DMS114 treated with DMSO at 0.1 percent for 48 hours (cell line): ENCODE results near the gene MTERF4.

ENCODE experiments used
- DNase-seq: peaks from one replicate; lab custom pipeline; 2025; ENCODE audit not compliant: unreplicated experiment; lab: John Stamatoyannopoulos, UW

Gene MTERF4

DNA sequence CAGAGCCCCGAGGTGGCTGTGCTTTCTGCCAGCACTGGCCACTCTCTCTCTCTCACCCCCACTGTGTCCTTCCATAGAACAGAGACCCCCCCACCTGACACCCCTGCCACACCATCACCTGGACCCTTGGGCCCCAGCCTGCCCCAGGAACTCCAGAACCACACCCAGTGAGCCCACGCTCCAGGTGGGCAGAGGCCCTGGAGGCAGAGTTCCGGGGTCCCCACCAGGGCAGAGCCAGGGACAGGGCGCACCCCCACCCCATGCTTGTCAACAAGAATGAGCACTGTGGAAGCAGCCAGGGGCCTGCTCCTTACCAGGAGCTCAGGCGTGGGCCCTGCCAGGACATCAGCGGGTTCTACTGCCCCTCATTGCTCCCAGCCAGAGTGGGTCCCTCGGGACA lies 32.6 kb upstream of the MTERF4 start:
- no peak for DNase-seq

DNA sequence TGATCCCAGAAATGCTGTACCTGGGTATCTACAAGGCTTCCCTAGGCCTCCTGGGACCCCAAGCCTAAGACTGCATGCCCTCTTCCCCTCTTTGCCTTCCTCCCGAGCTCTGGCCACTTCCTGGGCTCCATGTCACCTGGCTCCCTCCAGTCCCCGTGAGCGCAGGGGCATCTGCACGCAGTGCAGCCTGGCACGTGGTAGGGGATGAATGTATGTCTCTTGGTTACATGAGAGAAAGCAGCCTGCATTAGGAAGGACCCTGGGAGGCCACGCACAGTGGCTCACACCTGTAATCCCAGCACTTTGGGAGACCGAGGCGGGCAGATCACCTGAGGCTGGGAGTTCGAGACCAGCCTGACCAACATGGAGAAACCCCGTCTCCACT lies 31.3 kb upstream of the MTERF4 start:
- DNase-seq: no peak

DNA sequence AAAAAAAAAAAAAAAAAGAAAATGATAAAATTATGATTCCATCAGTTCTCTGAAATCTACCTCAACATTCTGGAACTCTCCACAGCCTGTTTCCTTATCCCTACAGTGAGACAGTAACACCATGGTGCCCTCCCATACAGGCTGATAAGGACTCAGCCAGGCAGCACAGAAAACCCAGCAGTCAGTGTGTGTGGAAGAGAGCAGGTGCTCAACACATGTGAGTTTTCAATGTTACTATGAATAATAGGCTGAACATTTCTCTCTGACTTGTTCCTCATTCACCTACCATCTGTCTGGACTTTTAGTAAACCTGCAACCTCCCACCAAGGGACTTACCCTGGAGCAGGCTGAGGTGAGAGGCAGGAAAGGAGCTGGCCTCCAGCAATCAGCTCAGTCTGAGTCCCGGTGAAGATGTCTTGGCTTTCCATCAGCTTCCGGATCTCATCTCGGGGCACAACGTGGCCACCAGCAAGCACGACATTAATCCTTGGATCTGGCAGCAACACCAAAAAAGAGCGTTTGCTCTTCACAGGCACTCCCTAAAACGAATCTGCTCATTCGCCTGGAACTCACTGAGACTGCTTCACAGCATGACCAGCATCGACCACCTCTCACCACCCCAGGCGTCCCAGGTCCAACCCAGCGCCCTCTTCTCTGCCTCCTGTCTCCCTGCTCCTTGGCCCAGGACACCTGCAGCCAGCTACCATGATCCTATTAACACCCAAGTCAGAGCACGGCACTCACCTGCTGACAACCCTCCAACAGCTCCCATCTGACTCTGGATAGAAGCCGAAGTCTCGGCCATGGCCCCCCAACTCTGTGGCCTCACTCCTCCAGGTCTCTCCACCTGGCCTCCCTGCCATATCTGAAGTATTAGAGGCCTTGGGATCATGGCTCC lies 30.7 kb upstream of the MTERF4 start:
- no peak for DNase-seq

DNA sequence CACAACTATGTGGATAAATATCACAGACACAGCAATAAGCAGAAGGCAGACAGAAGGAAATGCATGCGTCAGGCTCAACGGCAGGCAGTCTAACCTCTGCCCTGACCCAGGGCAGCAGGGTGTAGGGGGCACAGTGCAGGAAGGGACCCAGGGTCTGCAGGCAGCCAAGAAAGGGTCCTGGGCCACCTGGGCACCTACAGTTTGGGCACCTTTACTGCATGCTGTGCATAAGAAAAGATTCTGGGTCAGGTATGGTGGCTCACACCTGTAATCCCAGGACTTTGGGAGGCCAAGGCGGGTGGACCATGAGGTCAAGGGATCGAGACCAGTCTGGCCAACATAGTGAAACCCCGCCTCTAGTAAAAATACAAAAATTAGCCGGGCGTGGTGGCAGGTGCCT lies 29.4 kb upstream of the MTERF4 start:
- no peak for DNase-seq

DNA sequence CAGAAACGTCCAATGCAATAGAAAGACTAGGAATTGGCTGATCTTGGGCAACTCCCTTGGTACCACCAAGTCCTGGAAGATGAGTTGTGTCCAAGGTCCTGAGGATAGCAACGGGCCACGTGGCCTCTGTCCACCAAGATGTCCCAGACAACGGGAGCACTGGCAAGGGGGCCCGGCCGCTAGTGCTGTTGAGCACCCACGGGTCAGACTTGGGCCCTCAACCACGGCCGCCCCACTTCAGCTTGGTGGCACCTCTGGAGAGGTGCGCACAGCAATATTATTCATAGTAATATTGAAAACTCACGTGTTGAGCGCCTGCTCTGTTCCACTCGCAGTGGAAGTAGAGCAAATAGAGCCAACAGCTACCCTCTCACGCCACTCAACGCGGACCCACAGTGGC lies 28.2 kb upstream of the MTERF4 start:
- DNase-seq: no peak

DNA sequence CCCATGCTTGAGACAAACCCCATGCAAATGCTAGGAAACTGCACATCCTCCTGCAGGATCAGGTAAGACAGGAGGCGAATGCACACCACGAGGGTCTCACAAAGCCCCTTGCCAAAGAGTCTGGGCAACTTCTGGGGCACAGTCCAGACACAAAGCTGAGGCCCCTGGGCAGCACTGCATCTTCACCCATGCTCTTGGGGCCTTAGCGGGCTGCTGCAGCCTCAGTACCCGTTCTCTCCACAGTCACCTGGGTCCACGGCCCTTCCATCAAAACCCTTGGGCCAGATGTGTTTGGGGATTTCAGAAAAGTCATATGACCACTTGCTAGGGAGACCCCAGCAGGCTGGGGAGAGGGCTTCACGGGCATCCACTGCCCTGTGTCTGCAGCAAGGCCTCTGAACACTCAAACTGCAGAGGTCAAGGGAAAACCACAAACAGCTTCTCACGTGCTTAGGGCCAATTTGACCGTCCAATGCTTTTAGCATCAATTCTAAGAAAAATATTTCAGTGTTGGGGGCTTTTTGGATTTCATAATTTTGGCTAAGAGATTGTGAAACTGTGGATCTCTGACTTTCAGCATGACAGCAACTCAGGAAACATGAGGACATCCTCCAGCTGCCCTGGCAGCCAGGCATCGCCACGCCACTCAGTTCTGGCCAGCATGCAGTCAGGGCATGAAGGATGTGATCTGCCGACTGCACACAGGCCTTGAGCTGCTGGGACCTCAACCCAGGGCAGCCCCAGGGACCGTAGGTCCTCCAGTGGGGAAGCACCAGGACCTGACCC lies 27.2 kb upstream of the MTERF4 start:
- no peak for DNase-seq

DNA sequence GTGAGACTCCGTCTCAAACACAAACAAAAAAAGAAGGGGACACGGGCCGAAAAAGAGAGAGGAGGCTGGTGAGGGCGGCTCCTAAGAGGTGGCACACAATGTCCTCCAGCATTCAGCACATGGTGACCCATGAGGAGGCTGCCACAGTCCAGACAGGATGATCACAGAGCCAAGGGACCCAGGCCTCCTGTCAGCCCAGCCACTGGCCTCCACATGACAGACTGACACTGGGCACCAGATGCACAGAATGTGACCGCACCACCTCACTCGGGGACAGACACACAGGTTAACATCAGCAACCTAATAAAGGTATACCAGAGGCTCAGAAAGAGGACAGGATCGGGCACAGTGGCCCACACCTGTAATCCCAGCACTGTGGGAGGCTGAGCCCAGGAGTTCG lies 26.2 kb upstream of the MTERF4 start:
- DNase-seq: no peak

DNA sequence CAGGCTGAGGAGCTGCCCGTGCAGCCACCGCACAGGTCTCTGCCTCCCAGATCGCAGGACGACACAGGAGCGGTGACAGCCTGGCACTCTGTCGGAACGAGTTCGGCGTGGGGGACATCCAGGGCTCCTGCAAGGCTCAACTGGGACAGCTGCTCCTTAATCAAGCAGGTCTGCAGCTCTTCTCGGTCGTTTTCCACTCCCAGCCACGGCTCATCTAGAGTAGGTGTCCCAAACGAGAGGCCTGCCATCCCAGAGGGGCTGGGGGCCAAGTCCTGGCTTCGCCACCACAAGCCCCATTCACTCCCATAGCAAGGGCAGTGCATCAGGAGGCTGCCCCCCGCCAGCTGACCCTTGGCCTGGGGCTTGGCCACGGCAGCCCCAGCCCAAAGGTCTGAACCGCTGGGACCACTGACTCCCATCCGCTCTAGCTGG lies 24.7 kb upstream of the MTERF4 start:
- DNase-seq: no peak

DNA sequence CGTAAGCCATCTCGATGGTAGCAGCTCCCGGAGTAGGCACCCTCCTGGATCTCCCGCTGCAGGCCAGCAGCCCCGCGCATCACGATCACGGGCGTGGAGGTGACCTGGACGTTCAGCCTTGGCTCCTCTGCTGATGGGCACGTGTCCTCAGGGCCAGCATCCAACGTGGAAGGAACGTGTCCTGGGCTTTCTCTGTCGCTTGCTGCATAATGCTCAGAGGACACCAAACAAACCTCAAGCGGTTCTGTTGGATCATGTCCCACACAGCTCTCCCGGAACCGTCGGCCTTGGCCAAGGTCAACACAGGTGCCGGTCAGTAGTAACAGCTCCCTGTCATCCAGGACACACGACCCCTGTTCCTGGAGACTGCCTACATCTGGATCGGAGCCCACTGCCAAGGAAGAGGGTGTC lies 24.1 kb upstream of the MTERF4 start:
- no peak for DNase-seq

DNA sequence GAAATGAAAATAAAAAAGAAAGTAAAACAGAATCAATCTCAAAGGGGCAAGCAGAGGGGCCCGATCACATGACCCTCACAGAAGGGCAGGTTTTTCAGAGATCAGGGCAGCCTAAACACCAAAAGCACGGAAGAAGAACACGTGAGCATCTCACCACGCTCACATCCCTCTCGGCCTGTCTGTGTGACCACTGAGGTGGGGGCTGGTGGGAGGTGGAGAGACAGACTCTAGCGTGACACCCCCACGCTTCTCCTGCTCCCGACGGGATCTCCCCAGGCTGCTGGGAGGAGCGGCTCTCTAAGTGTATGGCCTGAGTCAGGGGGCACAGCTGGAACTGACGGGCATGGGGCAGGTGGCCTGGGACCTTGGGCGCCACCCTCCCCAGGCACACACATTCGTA lies 23.5 kb upstream of the MTERF4 start:
- no peak for DNase-seq

DNA sequence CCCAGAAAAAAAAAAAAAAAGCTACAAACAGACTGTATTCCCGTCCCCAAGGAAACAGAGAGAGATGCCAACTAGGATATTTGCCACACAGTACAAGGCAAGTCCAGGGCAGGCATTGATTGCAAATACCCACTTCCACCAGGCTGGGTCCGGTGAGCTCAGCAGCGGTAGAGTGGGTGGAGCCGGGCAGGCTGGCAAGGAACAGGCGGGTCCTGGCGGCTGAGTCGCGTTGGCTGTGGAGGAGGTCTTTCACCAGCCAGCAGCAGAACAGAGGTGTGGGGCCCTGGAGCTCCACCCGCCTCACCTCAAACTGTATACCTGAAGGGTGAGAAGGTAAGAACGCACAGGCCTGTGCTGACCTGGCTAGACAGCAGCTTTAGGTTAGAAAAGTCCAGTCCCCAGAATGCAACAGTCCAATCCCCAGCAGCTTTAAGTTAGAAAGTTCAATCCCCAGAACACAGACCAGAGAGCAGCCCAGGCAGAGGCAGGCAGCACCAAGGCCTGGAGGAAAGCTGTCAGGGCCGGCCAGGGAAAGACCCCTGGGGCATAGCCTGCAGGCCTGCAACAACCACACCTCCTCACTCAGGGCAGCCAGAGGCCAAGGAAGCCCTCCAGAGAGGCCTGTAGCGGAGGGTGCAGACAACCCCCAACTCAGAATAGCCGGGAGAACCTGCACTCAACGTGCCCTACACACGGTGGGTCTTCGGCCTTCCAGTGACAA lies 21.9 kb upstream of the MTERF4 start:
- DNase-seq: no peak

DNA sequence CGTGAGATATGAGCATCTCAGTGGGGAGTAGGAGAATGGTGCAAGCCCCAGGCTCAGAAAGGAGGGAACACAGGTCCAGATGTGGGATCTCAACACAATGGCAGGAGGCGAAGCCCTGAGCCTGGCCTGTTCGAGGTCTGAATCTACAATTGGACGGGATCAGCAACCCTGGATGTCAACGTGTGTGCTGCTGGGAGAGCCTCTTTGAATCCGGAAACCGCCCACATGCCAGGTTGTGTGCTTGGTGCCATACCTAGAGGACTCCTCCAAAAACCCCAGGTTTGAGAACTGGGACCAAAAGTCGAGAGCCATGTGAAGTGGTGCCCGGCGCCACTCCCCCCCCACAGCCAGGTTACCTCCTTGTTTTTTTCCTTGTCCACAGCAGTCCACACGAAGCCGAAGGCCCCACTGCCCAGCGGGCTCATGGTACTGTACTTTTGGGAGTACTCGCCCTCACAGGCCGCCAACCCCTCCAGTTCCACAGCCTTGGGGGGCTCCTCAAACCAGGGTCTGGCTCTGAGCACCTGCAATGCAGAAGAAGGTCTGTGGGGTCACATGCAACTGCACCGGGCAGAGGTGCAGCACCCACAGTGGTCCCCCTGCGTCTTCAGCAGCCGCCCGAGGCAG lies 20.4 kb upstream of the MTERF4 start:
- DNase-seq: no peak

DNA sequence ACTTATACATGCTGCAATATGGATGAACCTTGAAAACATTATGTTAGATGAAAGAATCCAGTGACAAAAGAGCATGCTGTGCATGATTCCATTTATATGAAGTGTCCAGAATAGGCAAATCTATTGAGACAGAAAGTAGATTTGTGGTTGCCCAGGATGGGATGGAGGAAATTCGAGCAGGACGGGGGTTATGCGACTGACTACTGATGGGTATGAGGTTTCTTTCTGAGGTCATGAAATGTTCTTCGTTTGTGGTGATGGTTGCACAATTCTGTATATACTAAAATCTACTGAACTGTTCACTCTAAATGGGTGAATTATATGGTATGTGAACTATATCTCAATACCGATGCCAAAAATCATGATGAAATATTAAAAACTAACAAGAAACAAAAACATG lies 18.9 kb upstream of the MTERF4 start:
- DNase-seq: no peak

DNA sequence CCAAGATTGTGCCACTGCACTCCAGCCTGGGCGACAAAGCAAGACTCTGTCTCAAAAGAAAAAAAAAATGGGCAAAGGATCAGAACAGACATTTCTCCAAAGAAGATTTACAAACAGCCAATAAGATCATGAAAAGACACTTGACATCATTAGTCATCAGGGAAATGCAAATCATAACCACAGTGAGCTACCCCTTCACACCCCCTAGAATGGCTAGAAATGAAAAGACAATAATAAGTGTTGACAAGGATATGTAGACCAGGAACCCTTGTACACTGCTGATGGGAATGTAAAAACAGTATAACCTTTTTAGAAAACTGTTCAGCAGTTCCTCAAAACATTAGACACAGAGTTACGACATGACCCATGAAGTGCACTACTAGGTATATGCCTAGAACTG lies 18.4 kb upstream of the MTERF4 start:
- DNase-seq: no peak

DNA sequence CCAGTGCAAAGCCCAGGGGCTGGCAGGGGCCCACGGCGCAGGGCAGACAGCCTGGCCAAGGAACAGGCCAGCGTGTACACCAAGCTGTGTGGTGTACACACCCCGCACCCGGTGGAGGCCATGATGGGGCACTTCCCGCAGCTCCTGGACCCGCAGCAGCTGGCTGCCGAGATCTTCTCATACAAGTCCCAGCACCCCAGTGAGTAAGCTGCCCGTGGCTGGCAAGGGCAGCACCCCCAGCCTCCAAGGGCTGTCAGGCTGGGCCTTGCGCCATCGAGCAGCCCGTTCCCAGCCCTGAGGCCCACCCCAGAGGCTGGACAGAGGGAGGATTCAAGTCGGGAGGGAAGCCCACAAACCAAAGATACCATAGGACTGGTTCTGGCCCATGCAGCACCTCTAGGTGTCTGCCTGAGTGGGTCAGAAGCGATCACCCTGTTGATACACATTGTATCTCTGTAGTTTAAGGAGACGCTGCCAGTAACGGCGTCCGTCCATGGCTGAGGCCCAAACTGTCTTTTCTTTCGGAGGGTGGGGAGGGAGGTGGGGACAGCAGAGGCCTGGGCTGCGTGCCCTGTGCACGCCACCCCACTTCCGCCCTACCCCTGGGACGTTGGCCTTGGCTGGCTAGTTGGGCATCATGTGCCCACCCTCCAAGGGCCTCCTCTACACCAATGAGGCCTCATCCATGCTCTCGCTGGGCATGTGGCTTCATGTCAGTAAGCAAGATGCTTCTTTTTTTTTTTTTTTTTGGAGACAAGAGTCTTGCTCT lies 16.8 kb upstream of the MTERF4 start:
- DNase-seq: no peak

DNA sequence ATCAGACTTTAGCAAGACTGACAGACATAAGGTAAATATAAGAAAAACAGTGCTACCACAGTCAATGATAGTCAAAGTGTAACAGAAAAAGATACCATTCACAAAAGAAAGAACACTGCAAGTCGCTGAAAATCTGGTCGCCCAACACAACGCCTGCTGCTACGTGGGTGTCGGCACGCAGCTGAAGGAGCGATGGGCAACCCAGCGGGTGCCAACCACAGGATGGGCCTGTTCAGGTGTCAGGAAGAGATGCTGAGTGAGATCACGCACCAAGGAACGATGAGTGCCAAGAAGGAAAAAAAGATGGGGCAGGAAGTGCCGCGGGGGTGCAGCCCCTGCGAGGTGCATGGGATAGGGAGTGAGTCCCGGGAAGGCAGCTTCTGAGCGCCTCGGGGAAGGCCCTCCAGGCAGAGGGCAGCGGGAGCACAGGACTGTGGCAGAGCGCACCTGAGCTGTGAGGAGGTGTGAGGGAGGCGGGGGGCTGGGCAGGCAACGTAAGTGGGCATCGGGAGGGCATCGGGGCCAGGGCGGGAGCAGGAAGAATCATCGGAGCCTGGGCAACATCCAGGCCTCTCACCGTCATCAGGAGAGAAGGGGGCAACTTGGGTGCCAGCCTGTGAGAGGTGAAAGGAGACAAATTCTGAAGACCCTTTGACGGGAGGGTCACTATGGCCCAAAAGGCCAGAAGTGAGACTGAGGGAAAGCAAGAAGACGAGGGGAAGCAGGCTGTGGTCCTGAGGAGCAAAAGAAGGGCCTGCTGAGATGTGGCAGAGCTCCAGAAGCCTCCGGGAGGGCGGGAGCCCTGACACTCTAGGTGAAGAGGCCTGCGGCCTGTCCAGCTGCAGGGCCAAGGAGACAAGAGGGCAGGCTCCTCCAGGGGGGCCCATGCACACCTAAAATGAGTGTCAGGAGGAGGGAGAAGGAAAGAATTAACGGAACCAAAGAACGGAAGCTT lies 14.8 kb upstream of the MTERF4 start:
- no peak for DNase-seq

DNA sequence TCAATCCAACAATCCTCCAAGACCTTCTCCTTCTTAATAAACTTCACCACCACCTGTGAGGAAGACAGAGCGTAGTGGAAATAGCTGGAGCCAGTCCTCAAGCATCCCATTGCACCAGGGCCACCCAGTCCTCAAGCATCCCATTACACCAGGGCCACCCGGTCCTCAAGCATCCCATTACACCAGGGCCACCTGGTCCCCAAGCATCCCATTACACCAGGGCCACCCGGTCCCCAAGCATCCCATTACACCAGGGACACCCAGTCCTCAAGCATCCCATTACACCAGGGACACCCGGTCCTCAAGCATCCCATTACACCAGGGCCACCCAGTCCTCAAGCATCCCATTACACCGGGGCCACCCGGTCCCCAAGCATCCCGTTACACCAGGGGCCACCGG lies 13.3 kb upstream of the MTERF4 start:
- no peak for DNase-seq

DNA sequence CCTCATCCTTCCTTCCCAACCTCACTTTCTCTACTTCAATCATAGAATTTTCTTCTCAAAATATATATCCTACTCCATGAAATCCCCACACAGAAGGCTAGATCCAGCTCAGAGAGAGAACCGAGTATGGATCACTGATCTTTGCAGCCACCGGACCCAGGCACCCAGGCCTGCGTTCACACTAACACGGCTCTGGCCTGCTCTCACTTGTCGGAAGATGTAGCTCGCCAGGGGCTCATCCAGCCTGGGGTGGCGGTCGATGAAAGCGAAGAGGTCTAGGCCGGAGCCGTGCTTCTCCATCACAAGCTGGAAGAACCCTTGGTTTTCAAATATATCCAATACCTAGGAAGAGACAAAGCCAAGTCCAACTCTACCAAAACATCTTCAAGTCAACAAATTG lies 12.7 kb upstream of the MTERF4 start:
- no peak for DNase-seq

DNA sequence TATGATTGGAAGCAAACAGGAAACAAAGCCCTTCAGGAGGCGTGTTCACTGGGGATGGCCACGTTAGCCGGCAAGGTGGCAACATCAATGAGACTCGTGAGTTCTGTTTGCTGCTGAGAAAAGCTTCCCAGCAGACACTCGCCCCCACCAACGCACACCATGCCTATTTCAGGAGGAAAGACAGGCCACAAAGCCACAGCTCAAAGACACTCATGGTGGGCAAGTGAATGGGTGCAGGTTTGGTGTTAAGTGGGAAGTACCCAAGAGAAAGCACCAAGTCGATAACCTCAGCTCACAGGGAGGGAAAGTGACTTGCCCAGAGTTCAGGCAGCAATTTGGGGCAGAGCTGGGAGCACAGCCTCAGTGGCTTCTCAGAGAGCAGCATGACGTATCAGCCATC lies 10.5 kb upstream of the MTERF4 start:
- DNase-seq: no peak
